Cortex of kidney (tissue), 1 donor: ENCODE results near the gene NUDT1.

ENCODE experiments used
- DNase-seq: peaks from one replicate; lab custom pipeline; 2025; lab: John Stamatoyannopoulos, UW

Gene NUDT1

GRCh38 chr7:2205036-2205780 lies 36.8 kb upstream of the NUDT1 start:
- DNase-seq: no peak

DNA sequence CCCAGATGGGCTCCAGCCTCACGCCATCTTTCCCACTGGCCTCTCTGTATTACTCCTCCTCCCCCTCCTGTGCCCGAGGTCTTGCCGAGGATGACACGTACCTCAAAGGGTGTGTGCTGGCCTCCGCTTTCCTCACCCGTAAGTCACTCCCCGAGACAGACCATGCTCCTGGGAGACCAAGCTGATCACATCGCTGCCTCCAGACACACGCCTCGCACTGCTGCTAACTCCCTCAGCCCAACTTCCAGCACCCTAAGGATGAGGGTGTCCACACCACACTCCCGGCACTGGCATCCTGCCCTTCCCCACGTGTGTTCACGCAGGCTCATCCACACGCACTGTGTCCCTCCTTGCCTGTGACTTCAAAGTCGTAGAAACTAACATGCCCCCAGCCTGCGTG lies 33.3 kb upstream of the NUDT1 start:
- no peak for DNase-seq

DNA sequence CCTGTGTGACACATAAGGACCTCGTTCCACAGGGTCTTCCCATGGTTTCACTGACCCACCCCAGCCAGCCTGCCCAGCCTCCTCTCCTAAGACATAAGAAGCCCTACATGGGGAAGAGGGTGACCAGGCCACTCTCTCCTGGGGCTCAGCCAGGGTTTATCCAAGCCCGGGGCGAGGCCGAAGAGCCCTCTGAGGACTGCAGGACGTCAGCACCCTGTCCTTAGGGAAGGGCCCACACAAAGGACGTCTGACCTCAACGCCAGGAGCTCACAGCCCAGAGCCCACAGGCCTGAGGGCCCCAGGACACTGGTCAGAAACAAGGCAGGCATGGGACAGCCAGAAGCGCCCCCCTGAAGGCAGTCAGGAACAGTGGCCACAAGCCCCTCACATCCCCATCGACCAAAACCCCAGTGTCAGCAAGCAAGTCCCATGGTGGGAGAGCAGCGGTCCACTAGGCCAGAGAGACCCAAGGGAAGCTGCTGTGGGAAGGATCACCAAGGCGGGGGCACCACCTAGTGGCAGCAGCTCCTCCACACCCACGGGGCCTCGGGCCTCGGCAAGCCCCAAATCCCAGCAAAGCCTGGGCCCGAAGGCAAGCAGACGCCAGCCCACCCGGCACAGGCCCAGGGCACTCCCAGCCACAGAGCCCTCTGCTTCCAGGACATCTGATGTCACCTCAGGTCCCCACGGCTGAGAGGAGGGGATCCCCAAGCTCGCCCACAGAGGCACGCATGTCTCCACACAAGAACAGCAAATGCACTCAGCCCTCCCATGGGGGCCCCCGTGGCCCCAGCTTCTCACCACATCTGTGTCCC lies 32.7 kb upstream of the NUDT1 start:
- DNase-seq: no peak

DNA sequence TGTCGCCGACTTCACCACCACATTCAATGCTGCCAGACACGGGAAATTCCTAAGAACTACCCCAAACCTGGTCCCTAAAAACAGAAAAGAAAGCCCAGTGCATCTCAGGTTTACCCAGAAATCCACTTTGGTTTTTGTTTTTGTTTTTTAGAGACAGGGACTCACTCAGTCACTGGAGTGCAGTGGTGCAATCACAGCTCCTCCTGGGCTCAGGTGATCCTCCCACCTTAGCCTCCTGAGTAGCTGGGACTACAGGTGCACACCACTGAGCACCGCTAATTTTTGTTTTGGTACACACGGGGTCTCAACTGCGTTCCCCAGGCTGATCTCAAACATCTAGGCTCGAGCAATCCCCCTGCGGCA lies 32.1 kb upstream of the NUDT1 start:
- DNase-seq: no peak

DNA sequence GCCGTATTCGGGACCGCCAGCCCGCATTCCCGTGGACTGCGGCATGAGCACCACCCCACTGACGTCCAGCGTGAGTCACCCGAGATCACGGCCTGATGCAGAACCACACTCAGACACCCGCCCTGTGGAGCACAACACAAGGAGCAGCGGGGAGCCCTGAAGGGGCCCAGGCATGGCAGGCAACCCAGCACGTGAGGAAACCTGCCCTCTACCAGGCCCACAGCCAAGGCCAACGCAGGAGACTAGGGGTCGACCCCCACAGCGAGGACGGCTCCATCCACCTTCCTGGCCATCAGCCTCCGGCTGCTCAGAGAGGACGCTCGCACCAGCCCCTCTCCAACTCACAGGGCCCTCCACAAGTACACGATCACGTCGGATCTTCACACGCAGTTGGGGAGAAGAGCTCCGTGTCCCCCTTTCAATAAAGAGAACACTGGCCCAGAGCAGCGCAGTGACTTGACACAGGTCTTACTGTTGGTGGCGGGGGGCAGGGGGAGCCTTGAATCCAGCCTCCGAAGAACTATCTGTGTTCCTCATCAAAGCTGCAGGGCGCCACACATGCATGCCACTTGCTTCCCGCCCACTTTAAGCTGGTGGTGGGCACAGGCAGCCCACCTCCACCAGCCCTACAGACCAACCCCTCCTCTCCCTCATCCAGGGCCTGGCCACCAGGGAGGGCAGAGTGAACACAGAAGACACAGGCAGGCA lies 31.3 kb upstream of the NUDT1 start:
- DNase-seq: no peak

DNA sequence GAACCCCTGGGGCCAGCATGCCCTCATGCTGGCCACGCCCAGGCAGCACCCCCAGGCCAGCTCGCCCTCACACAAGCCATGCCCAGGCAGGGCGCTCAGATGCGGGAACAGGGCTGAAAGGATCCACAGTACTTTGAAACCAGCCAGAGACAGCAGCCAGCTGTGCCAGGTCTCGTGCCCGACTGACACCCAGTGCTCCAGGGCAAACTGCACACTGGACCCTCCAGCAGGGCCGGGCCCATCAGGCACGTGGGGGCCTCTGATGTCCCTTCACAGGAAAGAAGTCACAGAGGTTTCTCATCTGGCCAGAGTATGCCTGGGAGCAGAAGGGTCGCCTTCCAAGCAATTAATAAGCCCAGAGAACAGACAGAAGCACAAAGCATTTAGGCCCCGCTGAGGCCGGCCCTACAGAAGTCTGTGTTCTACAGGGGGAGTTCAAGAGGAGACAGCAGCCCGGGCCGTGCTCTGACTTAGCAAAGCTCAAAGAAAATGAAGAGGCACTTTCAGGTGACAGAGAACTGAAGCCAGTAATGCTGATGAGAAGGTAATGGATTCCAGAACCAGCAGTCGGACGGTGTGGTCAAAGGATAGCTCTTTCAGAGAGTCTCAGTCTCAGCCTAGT lies 30.7 kb upstream of the NUDT1 start:
- no peak for DNase-seq

- DNase-seq: no peak
These were observed 30.1 kb upstream of the NUDT1 start for GRCh38 chr7:2211926-2212325.

DNA sequence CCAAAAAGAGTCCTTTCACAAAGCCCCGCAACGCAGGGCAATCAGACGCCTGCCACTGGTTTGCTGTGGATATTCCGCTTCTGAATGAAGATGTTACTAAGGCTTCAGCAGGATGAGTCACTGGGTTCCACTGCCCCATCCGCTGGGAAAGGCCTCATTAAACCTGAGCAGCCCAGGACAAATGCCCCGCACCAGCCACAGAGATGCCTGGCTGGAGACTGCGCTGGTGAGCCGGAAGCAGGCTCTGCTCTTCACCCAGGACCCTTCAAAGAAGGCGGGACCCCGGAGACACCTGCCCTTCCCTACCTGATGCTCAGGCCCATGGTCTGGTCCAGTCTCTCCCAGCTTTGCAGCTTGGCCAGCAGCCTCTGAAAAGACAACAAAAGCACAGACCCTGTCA lies 29.1 kb upstream of the NUDT1 start:
- no peak for DNase-seq

DNA sequence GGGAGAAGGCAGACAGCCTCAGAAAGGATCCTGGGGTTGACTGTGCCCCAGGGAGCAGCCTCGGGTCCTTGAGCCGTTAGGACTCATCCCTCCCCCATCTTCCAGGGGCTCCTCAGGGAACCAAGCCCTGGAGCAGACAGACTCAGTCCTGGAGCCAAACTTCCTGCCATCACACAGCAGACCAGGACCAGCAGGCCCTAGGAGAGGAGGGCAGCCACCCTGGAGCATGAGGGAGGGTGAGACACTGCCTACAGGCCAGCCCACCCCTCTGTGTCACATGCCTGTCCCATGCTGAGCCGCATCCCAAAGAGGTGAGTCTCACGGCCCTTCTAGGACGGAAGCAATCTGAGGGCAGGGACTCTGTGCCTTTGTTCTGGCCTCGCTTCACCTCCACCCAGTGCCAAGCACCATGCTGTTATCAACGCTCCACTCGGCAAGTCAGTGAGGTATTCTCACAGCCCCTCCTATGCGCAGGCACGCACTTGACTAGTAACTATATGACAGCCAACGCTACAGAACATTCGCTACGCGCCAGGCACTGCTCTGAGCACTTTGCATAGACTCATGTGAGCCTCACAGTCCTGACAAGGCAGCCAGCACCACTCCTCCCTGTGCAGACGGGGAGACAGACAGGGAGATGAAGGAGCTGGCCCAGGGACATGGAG lies 28.3 kb upstream of the NUDT1 start:
- DNase-seq: no peak

GRCh38 chr7:2214636-2215035 lies 27.4 kb upstream of the NUDT1 start:
- DNase-seq: no peak

- no peak for DNase-seq
These were observed 26.2 kb upstream of the NUDT1 start for GRCh38 chr7:2215851-2216250.

GRCh38 chr7:2217206-2217605 lies 24.8 kb upstream of the NUDT1 start:
- no peak for DNase-seq

GRCh38 chr7:2217716-2218443 lies 24.1 kb upstream of the NUDT1 start:
- no peak for DNase-seq

GRCh38 chr7:2218444-2218785 lies 23.6 kb upstream of the NUDT1 start:
- DNase-seq: no peak

GRCh38 chr7:2219136-2219535 lies 22.9 kb upstream of the NUDT1 start:
- no peak for DNase-seq

DNA sequence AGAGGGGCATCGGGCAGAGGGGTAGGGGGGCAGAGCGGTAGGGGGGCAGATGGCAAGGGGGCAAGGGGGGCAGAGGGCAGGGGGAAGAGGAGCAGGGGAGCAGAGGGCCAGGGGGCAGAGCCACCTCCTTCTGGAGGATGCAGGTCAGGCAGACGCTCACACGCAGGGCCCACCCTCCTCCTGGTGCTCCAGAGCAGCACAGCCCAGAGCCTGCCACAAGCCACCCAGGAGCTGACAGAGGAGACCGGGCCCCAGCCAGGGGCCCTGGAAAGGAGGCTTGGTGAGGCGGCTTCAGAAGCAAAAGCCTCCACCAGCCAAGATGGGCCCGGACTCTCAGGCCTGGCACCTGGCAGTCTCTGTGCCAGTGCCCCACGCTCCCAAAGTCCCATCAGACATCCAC lies 22.4 kb upstream of the NUDT1 start:
- DNase-seq: no peak

GRCh38 chr7:2220030-2220429 lies 22.0 kb upstream of the NUDT1 start:
- DNase-seq: no peak

GRCh38 chr7:2220506-2220905 lies 21.5 kb upstream of the NUDT1 start:
- DNase-seq: no peak

GRCh38 chr7:2220954-2221353 lies 21.1 kb upstream of the NUDT1 start:
- no peak for DNase-seq

- no peak for DNase-seq
These were observed 19.5 kb upstream of the NUDT1 start for GRCh38 chr7:2222516-2222915.

GRCh38 chr7:2223321-2223720 lies 18.7 kb upstream of the NUDT1 start:
- no peak for DNase-seq
